ENCODE data around the gene ABO.
"Not testable (repeated sequence)": the region's sequence is repeated elsewhere in the genome, so short reads cannot be mapped to it uniquely, and the experiment has no call there.

Gene ABO

GRCh38 chr9:133261753-133262120 lies 13.3 kb downstream of the ABO start:
- DNase-seq: no peak

- DNase-seq: no peak
Observed at GRCh38 chr9:133261103-133261752, 13.8 kb downstream of the ABO start.

- DNase-seq: no peak
Observed at GRCh38 chr9:133260334-133261102, 14.5 kb downstream of the ABO start.

GRCh38 chr9:133258061-133259015 lies 16.7 kb downstream of the ABO start:
- no peak for DNase-seq

- no peak for DNase-seq
Observed at GRCh38 chr9:133257465-133257956, 17.5 kb downstream of the ABO start.

GRCh38 chr9:133256686-133257091 lies 18.3 kb downstream of the ABO start:
- DNase-seq: no peak

- DNase-seq: no peak
Observed at GRCh38 chr9:133256136-133256461, 18.9 kb downstream of the ABO start.

- DNase-seq: no peak
Observed at GRCh38 chr9:133255371-133256135, 19.4 kb downstream of the ABO start.

- no peak for DNase-seq
Observed at GRCh38 chr9:133254471-133254870, 20.5 kb downstream of the ABO start.

- no peak for DNase-seq
Observed at GRCh38 chr9:133253268-133253667, 21.7 kb downstream of the ABO start.

- DNase-seq: no peak
Observed at GRCh38 chr9:133252301-133253020, 22.5 kb downstream of the ABO start.

GRCh38 chr9:133251773-133252172 lies 23.2 kb downstream of the ABO start:
- no peak for DNase-seq

GRCh38 chr9:133251221-133251620 lies 23.8 kb downstream of the ABO start:
- DNase-seq: not testable (repeated sequence)

GRCh38 chr9:133250741-133251170 lies 24.2 kb downstream of the ABO start:
- DNase-seq: no peak

GRCh38 chr9:133249337-133249736 lies 25.7 kb downstream of the ABO start:
- no peak for DNase-seq

GRCh38 chr9:133248726-133249295 lies 26.2 kb downstream of the ABO start:
- no peak for DNase-seq

GRCh38 chr9:133247632-133248031 lies 27.4 kb downstream of the ABO start:
- DNase-seq: no peak

- DNase-seq: no peak
Observed at GRCh38 chr9:133246991-133247390, 28.0 kb downstream of the ABO start.

GRCh38 chr9:133246562-133246961 lies 28.4 kb downstream of the ABO start:
- DNase-seq: no peak

- DNase-seq: no peak
Observed at GRCh38 chr9:133242991-133243390, 32.0 kb downstream of the ABO start.

- DNase-seq: no peak
Observed at GRCh38 chr9:133242241-133242640, 32.8 kb downstream of the ABO start.
